ENCODE measurements around the gene MRPL44.
"Not testable (repeated sequence)": the region's sequence is repeated elsewhere in the genome, so short reads cannot be mapped to it uniquely, and the experiment has no call there.

Gene MRPL44

DNA sequence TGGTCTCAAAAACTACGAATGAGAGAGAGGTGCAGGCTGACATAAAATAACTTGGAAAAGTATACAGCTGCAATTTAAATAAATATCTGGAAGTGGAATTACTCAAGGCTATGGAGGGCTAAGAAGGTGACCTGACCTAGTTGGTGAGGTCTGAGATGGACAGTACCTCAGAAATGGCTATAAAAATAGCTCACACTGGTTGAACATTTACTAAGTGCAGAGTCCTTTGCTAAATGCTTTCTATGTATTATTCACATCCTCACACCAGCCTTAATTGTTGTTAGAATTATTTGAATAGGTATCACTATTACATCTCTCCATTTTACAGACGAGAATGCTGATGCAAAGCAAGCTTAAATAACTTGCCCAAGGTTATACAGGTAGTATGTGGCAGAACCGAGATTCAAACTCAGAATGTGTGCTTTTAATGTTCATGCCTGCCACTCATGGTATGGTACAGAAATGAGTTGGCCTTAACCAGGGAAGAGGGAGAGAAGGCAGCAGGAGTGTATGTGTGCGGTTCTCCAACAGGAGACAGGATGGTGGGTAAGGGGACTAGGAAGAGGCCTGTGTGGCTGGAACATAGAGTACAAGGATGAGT is 37.4 kb downstream of the MRPL44 start:
- ATAC-seq (replicated peaks), result no peak
- H3K4me1 Mint-ChIP-seq, result no peaks in the 10 kb centered on the region
- DNase-seq, result no peak
- no peak overlapping the region for H3K27ac Mint-ChIP-seq
- H3K9me3 Mint-ChIP-seq, result no peaks in the 10 kb centered on the region
- H3K4me3 Mint-ChIP-seq, result no peak overlapping the region
- H3K27me3 Mint-ChIP-seq, result no peaks in the 10 kb centered on the region
- H3K36me3 Mint-ChIP-seq, result peaks cover 0 to 2% of the 10 kb centered on the region in 2 donors

- Mint-ChIP-seq H3K4me1 (no peaks in the 10 kb centered on the region), H3K36me3 (peaks cover 0 to 4% of the 10 kb centered on the region in 2 donors), H3K27me3 (no peaks in the 10 kb centered on the region), H3K4me3 (no peak overlapping the region), H3K27ac (no peak overlapping the region), H3K9me3 (peaks cover 0 to under 1% of the 10 kb centered on the region in 2 donors)
- DNase-seq, result no peak
- no peak for ATAC-seq (replicated peaks)
Measured at GRCh38 chr2:223995569-223995968, 38.3 kb downstream of the MRPL44 start.

DNA sequence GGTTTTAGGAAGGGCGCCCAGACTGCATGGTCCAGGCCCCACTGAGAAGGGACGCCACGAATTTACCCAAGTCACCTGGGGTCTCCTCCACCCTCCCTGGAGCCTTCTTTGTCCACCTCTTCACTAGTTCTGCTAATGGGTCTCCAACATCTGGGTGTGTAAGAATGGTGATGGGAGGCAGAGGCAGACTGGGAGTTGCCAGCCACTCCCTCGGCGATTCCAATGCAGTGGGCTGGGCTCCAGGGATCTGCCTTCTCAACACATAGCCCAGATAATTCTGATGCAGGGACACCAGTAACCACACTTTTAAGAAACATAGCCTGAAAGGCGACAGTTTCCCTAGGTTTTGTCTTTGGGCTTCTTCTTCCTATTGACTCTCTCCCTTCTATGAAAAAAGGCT is 39.1 kb downstream of the MRPL44 start:
- no peak for DNase-seq
- H3K27ac Mint-ChIP-seq, result peak overlapping the region; percentile 16
- H3K27me3 Mint-ChIP-seq, result no peaks in the 10 kb centered on the region
- no peak overlapping the region for H3K4me3 Mint-ChIP-seq
- peaks cover 0 to 2% of the 10 kb centered on the region in 2 donors for H3K9me3 Mint-ChIP-seq
- no peak for ATAC-seq (replicated peaks)
- H3K4me1 Mint-ChIP-seq, result no peaks in the 10 kb centered on the region
- H3K36me3 Mint-ChIP-seq, result peaks cover 0 to 6% of the 10 kb centered on the region in 2 donors

DNA sequence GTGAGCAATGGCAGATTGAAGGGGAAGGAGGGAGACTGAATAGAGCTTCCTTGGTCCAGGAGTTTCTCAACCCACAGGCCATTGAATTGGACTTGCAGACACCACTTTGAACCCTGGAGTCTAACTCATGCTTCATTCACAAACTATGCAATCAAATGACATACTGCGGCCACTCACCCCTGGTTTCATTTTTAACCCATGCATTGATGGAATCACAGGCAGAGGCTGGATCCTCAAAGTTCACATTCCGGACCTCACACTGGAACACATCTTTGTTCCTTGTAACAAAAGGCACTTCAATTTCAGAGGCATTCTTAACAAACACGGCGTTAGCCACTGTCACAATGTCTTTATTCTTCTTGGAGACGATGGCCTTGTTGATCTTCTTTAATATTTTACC is 40.7 kb downstream of the MRPL44 start:
- Mint-ChIP-seq H3K9me3 (peaks cover 0 to 2% of the 10 kb centered on the region in 2 donors), H3K36me3 (peaks cover 0 to 8% of the 10 kb centered on the region in 2 donors), H3K4me1 (no peaks in the 10 kb centered on the region), H3K27ac (no peak overlapping the region), H3K27me3 (no peaks in the 10 kb centered on the region), H3K4me3 (no peak overlapping the region)
- ATAC-seq (replicated peaks) (no peak), DNase-seq (no peak)

- H3K9me3 Mint-ChIP-seq, result peaks cover 0 to 2% of the 10 kb centered on the region in 2 donors
- ATAC-seq (replicated peaks) (no peak), DNase-seq (no peak)
- H3K36me3 Mint-ChIP-seq, result peaks cover 0 to 8% of the 10 kb centered on the region in 2 donors
- no peaks in the 10 kb centered on the region for H3K27me3 Mint-ChIP-seq
- H3K4me3 Mint-ChIP-seq, result no peak overlapping the region
- H3K4me1 Mint-ChIP-seq, result no peaks in the 10 kb centered on the region
- no peak overlapping the region for H3K27ac Mint-ChIP-seq
Measured at GRCh38 chr2:223998948-223999347, 41.7 kb downstream of the MRPL44 start.

DNA sequence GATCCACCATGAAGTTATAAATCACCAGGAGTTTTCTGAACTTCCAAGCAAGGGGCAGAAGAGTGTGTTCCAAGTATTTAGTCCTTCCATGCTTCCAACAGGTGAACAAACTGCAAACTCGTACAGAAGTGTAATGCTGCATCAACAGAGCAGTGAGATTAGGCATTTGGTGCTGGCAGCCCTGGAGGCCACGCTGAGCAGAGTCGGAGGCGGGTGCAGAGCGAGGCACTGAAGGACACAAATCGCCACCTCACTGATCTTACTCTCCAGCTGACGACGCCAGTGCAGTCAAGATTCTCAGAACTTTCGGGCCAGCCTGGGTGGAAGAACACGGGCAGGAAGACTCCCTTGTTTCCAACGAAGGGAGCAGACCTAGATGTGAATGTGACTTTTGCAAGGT is 42.6 kb downstream of the MRPL44 start:
- no peaks in the 10 kb centered on the region for H3K4me1 Mint-ChIP-seq
- DNase-seq (no peak), ATAC-seq (replicated peaks) (no peak)
- no peak overlapping the region for H3K4me3 Mint-ChIP-seq
- H3K36me3 Mint-ChIP-seq, result peaks cover 0 to 8% of the 10 kb centered on the region in 2 donors
- H3K9me3 Mint-ChIP-seq, result peaks cover 0 to 2% of the 10 kb centered on the region in 2 donors
- H3K27ac Mint-ChIP-seq, result no peak overlapping the region
- no peaks in the 10 kb centered on the region for H3K27me3 Mint-ChIP-seq

- H3K9me3 Mint-ChIP-seq; H3K4me3 Mint-ChIP-seq; ATAC-seq (replicated peaks); H3K4me1 Mint-ChIP-seq; H3K27ac Mint-ChIP-seq; H3K27me3 Mint-ChIP-seq; H3K36me3 Mint-ChIP-seq; DNase-seq: not testable (repeated sequence)
Measured at GRCh38 chr2:224000662-224001061, 43.4 kb downstream of the MRPL44 start.

DNA sequence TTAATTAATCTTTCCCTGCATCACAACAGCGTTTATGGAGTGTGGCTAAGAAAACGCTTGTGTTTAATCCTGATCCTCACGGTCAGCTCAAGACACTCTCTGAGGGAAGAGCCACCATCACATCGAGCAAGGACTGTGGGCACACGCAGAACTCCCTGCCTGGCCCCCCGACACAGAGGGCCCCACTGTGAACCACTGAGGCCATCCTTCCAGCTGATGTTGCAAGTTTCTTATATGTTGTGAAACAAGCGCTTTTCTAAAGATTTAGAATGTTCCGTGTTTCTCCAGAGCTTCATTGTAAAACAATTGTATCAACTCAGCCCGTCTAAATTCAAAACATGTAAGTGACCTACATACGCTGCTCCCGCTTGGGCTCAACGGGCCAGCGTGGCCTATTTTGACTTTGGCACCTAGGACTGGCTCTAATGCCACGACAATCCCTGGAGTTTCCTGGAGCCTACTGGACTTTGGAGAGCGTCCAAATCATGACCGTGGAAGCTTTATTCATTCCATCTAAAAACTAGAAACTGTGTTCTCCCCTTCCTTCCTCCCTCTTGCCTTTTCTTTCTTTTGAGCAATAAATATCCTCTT is 46.9 kb downstream of the MRPL44 start:
- H3K27me3 Mint-ChIP-seq, result peaks cover 0 to 4% of the 10 kb centered on the region in 2 donors
- no peaks in the 10 kb centered on the region for H3K4me1 Mint-ChIP-seq
- no peak overlapping the region for H3K4me3 Mint-ChIP-seq
- no peak for ATAC-seq (replicated peaks)
- H3K27ac Mint-ChIP-seq, result no peak overlapping the region
- peaks cover 0 to 6% of the 10 kb centered on the region in 2 donors for H3K36me3 Mint-ChIP-seq
- H3K9me3 Mint-ChIP-seq, result peaks cover 0 to 2% of the 10 kb centered on the region in 2 donors
- no peak for DNase-seq

- Mint-ChIP-seq H3K27me3 (peaks cover 0 to 4% of the 10 kb centered on the region in 2 donors), H3K27ac (no peak overlapping the region), H3K4me3 (no peak overlapping the region), H3K4me1 (peaks cover 0 to 2% of the 10 kb centered on the region in 2 donors), H3K36me3 (no peaks in the 10 kb centered on the region), H3K9me3 (peaks cover 0 to 2% of the 10 kb centered on the region in 2 donors)
- ATAC-seq (replicated peaks) (no peak), DNase-seq (no peak)
Measured at GRCh38 chr2:224008702-224009261, 51.5 kb downstream of the MRPL44 start.

DNA sequence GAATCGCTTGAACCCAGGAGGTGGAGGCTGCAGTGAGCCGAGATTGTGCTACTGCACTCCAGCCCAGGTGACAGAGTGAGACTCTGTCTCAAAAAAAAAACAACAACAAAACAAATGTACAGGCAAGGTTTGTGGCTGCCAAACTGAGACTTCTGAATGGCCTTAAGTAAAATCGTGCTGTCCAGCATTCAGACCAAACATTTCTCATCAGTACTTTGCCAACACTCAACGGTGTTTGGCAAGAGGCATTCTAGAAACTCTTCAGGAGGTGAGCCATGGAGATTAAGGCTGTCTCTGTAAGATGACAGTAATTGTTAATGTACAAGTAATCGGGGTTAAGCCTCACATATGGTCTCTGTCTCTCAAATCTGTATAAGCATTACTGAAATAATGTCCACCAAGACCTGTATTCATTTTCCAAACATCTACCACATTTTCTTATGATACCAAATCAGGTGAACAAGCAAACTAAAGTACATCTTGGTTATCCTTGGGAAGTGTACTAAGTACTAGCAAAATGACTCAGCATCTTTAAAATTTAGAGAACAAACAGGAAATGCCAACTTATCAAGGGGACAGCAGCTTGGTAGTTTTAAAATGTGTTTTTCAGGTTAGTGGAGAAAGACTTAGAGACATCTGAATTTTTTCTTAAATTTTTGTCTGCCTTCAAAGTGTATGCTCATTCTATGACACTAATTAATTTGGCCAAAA is 52.5 kb downstream of the MRPL44 start:
- no peak for DNase-seq
- ATAC-seq (replicated peaks), result no peak

GRCh38 chr2:224011837-224012236 is 54.6 kb downstream of the MRPL44 start:
- ATAC-seq (replicated peaks), result no peak
- Mint-ChIP-seq H3K36me3 (no peaks in the 10 kb centered on the region), H3K27me3 (peaks cover 0 to under 1% of the 10 kb centered on the region in 2 donors), H3K27ac (no peak overlapping the region), H3K9me3 (peaks cover 0 to 2% of the 10 kb centered on the region in 2 donors), H3K4me1 (peaks cover 5 to 7% of the 10 kb centered on the region in 2 donors), H3K4me3 (no peak overlapping the region)
- DNase-seq, result no peak

More for the DNA sequence above, 52.5 kb downstream of the MRPL44 start:
- Mint-ChIP-seq H3K9me3 (peaks cover 0 to 2% of the 10 kb centered on the region in 2 donors), H3K36me3 (no peaks in the 10 kb centered on the region), H3K4me3 (no peak overlapping the region), H3K27ac (no peak overlapping the region), H3K4me1 (peaks cover 0 to 2% of the 10 kb centered on the region in 2 donors), H3K27me3 (peaks cover 0 to 4% of the 10 kb centered on the region in 2 donors)

GRCh38 chr2:224014336-224014735 is 57.1 kb downstream of the MRPL44 start:
- Mint-ChIP-seq H3K9me3 (peaks cover 0 to 2% of the 10 kb centered on the region in 2 donors), H3K4me1 (peaks cover 7 to 9% of the 10 kb centered on the region in 2 donors), H3K27ac (no peak overlapping the region), H3K4me3 (no peak overlapping the region), H3K27me3 (no peaks in the 10 kb centered on the region), H3K36me3 (no peaks in the 10 kb centered on the region)
- no peak for DNase-seq
- no peak for ATAC-seq (replicated peaks)

GRCh38 chr2:224016963-224017362 is 59.7 kb downstream of the MRPL44 start:
- DNase-seq (no peak), ATAC-seq (replicated peaks) (no peak)
- Mint-ChIP-seq H3K27ac (no peak overlapping the region), H3K4me3 (no peak overlapping the region), H3K36me3 (peaks cover 0 to 3% of the 10 kb centered on the region in 2 donors), H3K27me3 (no peaks in the 10 kb centered on the region), H3K4me1 (peaks cover 12 to 17% of the 10 kb centered on the region in 2 donors), H3K9me3 (peaks cover 1 to 6% of the 10 kb centered on the region in 2 donors)

All from stimulated activated naive B cell treated with anti-CD40 and anti-IgM and Interleukin-4, amounts not matched to agents 10 μg/mL and 1 μg/mL and 100 μg/mL, for 72 hours (primary cell).